Measurements from ENCODE around the gene ITGAE.

Gene ITGAE

DNA sequence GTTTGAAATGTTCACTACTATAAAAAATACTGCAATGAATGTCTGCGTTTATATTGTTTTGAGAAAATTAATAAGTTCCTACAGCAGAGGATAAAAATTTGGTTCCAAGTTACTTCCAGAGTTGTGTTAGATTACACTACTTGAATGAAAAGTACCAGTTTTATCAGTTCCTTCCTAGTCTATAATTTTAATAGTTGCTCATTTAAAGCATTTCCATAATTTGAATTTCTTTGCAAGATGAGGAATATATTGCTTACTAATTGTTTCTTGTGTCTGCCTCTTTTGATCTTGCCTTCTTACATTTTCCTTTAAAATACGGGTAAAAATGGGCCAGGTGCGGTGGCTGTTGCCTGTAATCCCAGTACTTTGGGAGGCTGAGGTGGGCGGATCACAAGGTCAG lies 128.4 kb downstream of the ITGAE start:
- H3K36me3 ChIP-seq (ENCODE audit: insufficient read depth, low read length) = no peaks in the 10 kb centered on the region
- H3K79me2 ChIP-seq (ENCODE audit: insufficient read depth, low read length) = peaks cover 21% of the 10 kb centered on the region
- H2AFZ ChIP-seq (ENCODE audit: low read length) = no peak overlapping the region
- no peaks in the 10 kb centered on the region for H3K27me3 ChIP-seq (ENCODE audit: insufficient read depth, low read length, poor library complexity, severe bottlenecking)
- H3K9ac ChIP-seq (ENCODE audit: low read depth, low read length, poor library complexity, severe bottlenecking) = no peak overlapping the region
- H3K9me2 ChIP-seq (replicated peaks; ENCODE audit: low read depth, low read length) = no peaks in the 10 kb centered on the region
- no peak overlapping the region for H3K4me2 ChIP-seq (ENCODE audit: low read depth, low read length, poor library complexity, severe bottlenecking)
- no peak overlapping the region for H3K4me3 ChIP-seq (ENCODE audit: low read length, poor library complexity, severe bottlenecking)
- H3K4me1 ChIP-seq (ENCODE audit: insufficient read depth, low read length, poor library complexity, severe bottlenecking) = peaks cover 9% of the 10 kb centered on the region
- TF ChIP-seq EZH2phosphoT487 (IDR thresholded peaks at IDR 0.05; ENCODE audit: borderline replicate concordance) = no peak
- TF ChIP-seq CTCF (conservative IDR thresholded peaks at IDR 0.05; ENCODE audit: low read length) = no peak
- no peaks in the 10 kb centered on the region for H3K9me3 ChIP-seq (ENCODE audit: insufficient read depth, low read depth, low read length)
- no peaks in the 10 kb centered on the region for H3F3A ChIP-seq (ENCODE audit: low read depth)
- peaks cover 16% of the 10 kb centered on the region for H4K20me1 ChIP-seq (ENCODE audit: insufficient read depth, low read length, poor library complexity, severe bottlenecking)

- peak overlapping the region; percentile 92 for H3K4me3 ChIP-seq (ENCODE audit: low read length, poor library complexity, severe bottlenecking)
- H3K36me3 ChIP-seq (ENCODE audit: insufficient read depth, low read length) = no peaks in the 10 kb centered on the region
- TF ChIP-seq EZH2phosphoT487 (IDR thresholded peaks at IDR 0.05; ENCODE audit: borderline replicate concordance) = no peak
- no peak for TF ChIP-seq CTCF (conservative IDR thresholded peaks at IDR 0.05; ENCODE audit: low read length)
- no peak overlapping the region for H2AFZ ChIP-seq (ENCODE audit: low read length)
- H4K20me1 ChIP-seq (ENCODE audit: insufficient read depth, low read length, poor library complexity, severe bottlenecking) = peaks cover 16% of the 10 kb centered on the region
- peak overlapping the region; percentile 89 for H3K4me2 ChIP-seq (ENCODE audit: low read depth, low read length, poor library complexity, severe bottlenecking)
- H3K4me1 ChIP-seq (ENCODE audit: insufficient read depth, low read length, poor library complexity, severe bottlenecking) = peaks cover 13% of the 10 kb centered on the region
- peak overlapping the region; percentile 92 for H3K9ac ChIP-seq (ENCODE audit: low read depth, low read length, poor library complexity, severe bottlenecking)
- no peaks in the 10 kb centered on the region for H3K9me3 ChIP-seq (ENCODE audit: insufficient read depth, low read depth, low read length)
- H3K79me2 ChIP-seq (ENCODE audit: insufficient read depth, low read length) = peaks cover 25% of the 10 kb centered on the region
- H3K27me3 ChIP-seq (ENCODE audit: insufficient read depth, low read length, poor library complexity, severe bottlenecking) = no peaks in the 10 kb centered on the region
- H3F3A ChIP-seq (ENCODE audit: low read depth) = no peaks in the 10 kb centered on the region
- H3K9me2 ChIP-seq (replicated peaks; ENCODE audit: low read depth, low read length) = no peaks in the 10 kb centered on the region
Measured at GRCh38 chr17:3669548-3669947, 131.4 kb downstream of the ITGAE start.

DNA sequence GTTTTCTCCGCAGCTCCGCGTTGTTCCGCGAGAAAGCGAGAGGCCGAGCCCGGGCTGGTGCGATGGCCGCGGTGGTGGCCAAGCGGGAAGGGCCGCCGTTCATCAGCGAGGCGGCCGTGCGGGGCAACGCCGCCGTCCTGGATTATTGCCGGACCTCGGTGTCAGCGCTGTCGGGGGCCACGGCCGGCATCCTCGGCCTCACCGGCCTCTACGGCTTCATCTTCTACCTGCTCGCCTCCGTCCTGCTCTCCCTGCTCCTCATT lies 132.0 kb downstream of the ITGAE start:
- Histone ChIP-seq H3K27me3 (ENCODE audit: insufficient read depth, low read length, poor library complexity, severe bottlenecking) (no peaks in the 10 kb centered on the region), H3F3A (ENCODE audit: low read depth) (no peaks in the 10 kb centered on the region), H3K9me3 (ENCODE audit: insufficient read depth, low read depth, low read length) (no peaks in the 10 kb centered on the region), H3K36me3 (ENCODE audit: insufficient read depth, low read length) (no peaks in the 10 kb centered on the region), H3K4me2 (ENCODE audit: low read depth, low read length, poor library complexity, severe bottlenecking) (peak overlapping the region; percentile 89), H4K20me1 (ENCODE audit: insufficient read depth, low read length, poor library complexity, severe bottlenecking) (peaks cover 16% of the 10 kb centered on the region), H2AFZ (ENCODE audit: low read length) (peak overlapping the region; percentile 71), H3K9me2 (replicated peaks; ENCODE audit: low read depth, low read length) (no peaks in the 10 kb centered on the region), H3K79me2 (ENCODE audit: insufficient read depth, low read length) (peaks cover 25% of the 10 kb centered on the region), H3K4me3 (ENCODE audit: low read length, poor library complexity, severe bottlenecking) (peak overlapping the region; percentile 92), H3K9ac (ENCODE audit: low read depth, low read length, poor library complexity, severe bottlenecking) (peak overlapping the region; percentile 92), H3K4me1 (ENCODE audit: insufficient read depth, low read length, poor library complexity, severe bottlenecking) (peaks cover 13% of the 10 kb centered on the region)
- TF ChIP-seq EZH2phosphoT487 (IDR thresholded peaks at IDR 0.05; ENCODE audit: borderline replicate concordance) (no peak), CTCF (conservative IDR thresholded peaks at IDR 0.05; ENCODE audit: low read length) (no peak)

Measured in Loucy (cell line).